ENCODE results near the gene ARG2.
A peak's percentile ranks its signal among the peaks of the same experiment; 100 is the strongest.

Gene ARG2

GRCh38 chr14:67650151-67650550 is 30.4 kb downstream of the ARG2 start:
- Histone ChIP-seq H3K4me2 (ENCODE audit: low read length) (no peak overlapping the region), H3K27ac (peak overlapping the region; percentile 27), H3K36me3 (ENCODE audit: control insufficient read depth, insufficient read depth, low read length) (no peaks in the 10 kb centered on the region), H3K4me1 (peaks cover 44% of the 10 kb centered on the region), H3K9ac (no peak overlapping the region), H2AFZ (no peak overlapping the region), H3K27me3 (ENCODE audit: control insufficient read depth, insufficient read depth, low read length) (no peaks in the 10 kb centered on the region), H3K4me3 (ENCODE audit: low read depth, low read length) (no peak overlapping the region), H3K9me3 (ENCODE audit: control insufficient read depth, low read length) (no peaks in the 10 kb centered on the region), H3K79me2 (no peaks in the 10 kb centered on the region)
- TF ChIP-seq CTCF (IDR thresholded peaks at IDR 0.05), result no peak

GRCh38 chr14:67650694-67651093 is 31.0 kb downstream of the ARG2 start:
- no peaks in the 10 kb centered on the region for H3K27me3 ChIP-seq (ENCODE audit: control insufficient read depth, insufficient read depth, low read length)
- no peaks in the 10 kb centered on the region for H3K9me3 ChIP-seq (ENCODE audit: control insufficient read depth, low read length)
- no peak overlapping the region for H3K9ac ChIP-seq
- peaks cover 39% of the 10 kb centered on the region for H3K4me1 ChIP-seq
- H3K4me2 ChIP-seq (ENCODE audit: low read length), result no peak overlapping the region
- H3K36me3 ChIP-seq (ENCODE audit: control insufficient read depth, insufficient read depth, low read length), result no peaks in the 10 kb centered on the region
- H2AFZ ChIP-seq, result no peak overlapping the region
- H3K27ac ChIP-seq, result peak overlapping the region; percentile 27
- H3K4me3 ChIP-seq (ENCODE audit: low read depth, low read length), result no peak overlapping the region
- TF ChIP-seq CTCF (IDR thresholded peaks at IDR 0.05), result no peak
- H3K79me2 ChIP-seq, result peaks cover under 1% of the 10 kb centered on the region

- Histone ChIP-seq H3K27ac (no peak overlapping the region), H3K4me2 (ENCODE audit: low read length) (no peak overlapping the region), H3K36me3 (ENCODE audit: control insufficient read depth, insufficient read depth, low read length) (no peaks in the 10 kb centered on the region), H3K9ac (no peak overlapping the region), H3K27me3 (ENCODE audit: control insufficient read depth, insufficient read depth, low read length) (no peaks in the 10 kb centered on the region), H2AFZ (no peak overlapping the region), H3K4me1 (peaks cover 24% of the 10 kb centered on the region), H3K9me3 (ENCODE audit: control insufficient read depth, low read length) (no peaks in the 10 kb centered on the region), H3K79me2 (peaks cover 2% of the 10 kb centered on the region), H3K4me3 (ENCODE audit: low read depth, low read length) (no peak overlapping the region)
- TF ChIP-seq CTCF (IDR thresholded peaks at IDR 0.05), result no peak
Measured at GRCh38 chr14:67652189-67652588, 32.5 kb downstream of the ARG2 start.

- no peak overlapping the region for H3K4me2 ChIP-seq (ENCODE audit: low read length)
- no peaks in the 10 kb centered on the region for H3K9me3 ChIP-seq (ENCODE audit: control insufficient read depth, low read length)
- peaks cover 8% of the 10 kb centered on the region for H3K4me1 ChIP-seq
- peaks cover 5% of the 10 kb centered on the region for H3K79me2 ChIP-seq
- H3K36me3 ChIP-seq (ENCODE audit: control insufficient read depth, insufficient read depth, low read length), result no peaks in the 10 kb centered on the region
- H3K4me3 ChIP-seq (ENCODE audit: low read depth, low read length), result no peak overlapping the region
- peak overlapping the region; percentile 13 for H3K27ac ChIP-seq
- H2AFZ ChIP-seq, result no peak overlapping the region
- no peaks in the 10 kb centered on the region for H3K27me3 ChIP-seq (ENCODE audit: control insufficient read depth, insufficient read depth, low read length)
- H3K9ac ChIP-seq, result no peak overlapping the region
- TF ChIP-seq CTCF (IDR thresholded peaks at IDR 0.05), result no peak
Measured at GRCh38 chr14:67653651-67654280, 34.0 kb downstream of the ARG2 start.

- no peaks in the 10 kb centered on the region for H3K36me3 ChIP-seq (ENCODE audit: control insufficient read depth, insufficient read depth, low read length)
Measured at GRCh38 chr14:67663633-67664032, 43.9 kb downstream of the ARG2 start.

More at GRCh38 chr14:67663633-67664032, 43.9 kb downstream of the ARG2 start:
- Histone ChIP-seq H3K4me3 (ENCODE audit: low read depth, low read length) (no peak overlapping the region), H3K9me3 (ENCODE audit: control insufficient read depth, low read length) (no peaks in the 10 kb centered on the region), H3K27me3 (ENCODE audit: control insufficient read depth, insufficient read depth, low read length) (no peaks in the 10 kb centered on the region), H3K4me2 (ENCODE audit: low read length) (no peak overlapping the region), H3K4me1 (peaks cover 11% of the 10 kb centered on the region), H3K9ac (no peak overlapping the region), H3K27ac (no peak overlapping the region), H3K79me2 (peaks cover 52% of the 10 kb centered on the region), H2AFZ (no peak overlapping the region)
- no peak for TF ChIP-seq CTCF (IDR thresholded peaks at IDR 0.05)
